ENCODE measurements around the gene ING5.

GRCh38 chr2:241701149-241701398 is 765 bp upstream of the ING5 start:
- TF ChIP-seq POLR2AphosphoS5 (IDR thresholded peaks at IDR 0.05; ENCODE audit: low read depth, low read length) = no peak
- TF ChIP-seq, protein P1, sequence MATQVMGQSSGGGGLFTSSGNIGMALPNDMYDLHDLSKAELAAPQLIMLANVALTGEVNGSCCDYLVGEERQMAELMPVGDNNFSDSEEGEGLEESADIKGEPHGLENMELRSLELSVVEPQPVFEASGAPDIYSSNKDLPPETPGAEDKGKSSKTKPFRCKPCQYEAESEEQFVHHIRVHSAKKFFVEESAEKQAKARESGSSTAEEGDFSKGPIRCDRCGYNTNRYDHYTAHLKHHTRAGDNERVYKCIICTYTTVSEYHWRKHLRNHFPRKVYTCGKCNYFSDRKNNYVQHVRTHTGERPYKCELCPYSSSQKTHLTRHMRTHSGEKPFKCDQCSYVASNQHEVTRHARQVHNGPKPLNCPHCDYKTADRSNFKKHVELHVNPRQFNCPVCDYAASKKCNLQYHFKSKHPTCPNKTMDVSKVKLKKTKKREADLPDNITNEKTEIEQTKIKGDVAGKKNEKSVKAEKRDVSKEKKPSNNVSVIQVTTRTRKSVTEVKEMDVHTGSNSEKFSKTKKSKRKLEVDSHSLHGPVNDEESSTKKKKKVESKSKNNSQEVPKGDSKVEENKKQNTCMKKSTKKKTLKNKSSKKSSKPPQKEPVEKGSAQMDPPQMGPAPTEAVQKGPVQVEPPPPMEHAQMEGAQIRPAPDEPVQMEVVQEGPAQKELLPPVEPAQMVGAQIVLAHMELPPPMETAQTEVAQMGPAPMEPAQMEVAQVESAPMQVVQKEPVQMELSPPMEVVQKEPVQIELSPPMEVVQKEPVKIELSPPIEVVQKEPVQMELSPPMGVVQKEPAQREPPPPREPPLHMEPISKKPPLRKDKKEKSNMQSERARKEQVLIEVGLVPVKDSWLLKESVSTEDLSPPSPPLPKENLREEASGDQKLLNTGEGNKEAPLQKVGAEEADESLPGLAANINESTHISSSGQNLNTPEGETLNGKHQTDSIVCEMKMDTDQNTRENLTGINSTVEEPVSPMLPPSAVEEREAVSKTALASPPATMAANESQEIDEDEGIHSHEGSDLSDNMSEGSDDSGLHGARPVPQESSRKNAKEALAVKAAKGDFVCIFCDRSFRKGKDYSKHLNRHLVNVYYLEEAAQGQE (IDR thresholded peaks at IDR 0.05; ENCODE audit: insufficient read depth in 1 of 2, low read depth in 2 of 2, low read length in 2 of 2) = no peak
- TF ChIP-seq SIN3A (IDR thresholded peaks at IDR 0.05; ENCODE audit: borderline replicate concordance, insufficient read depth, low read length) = no peak
- no peak for TF ChIP-seq TAF1 (IDR thresholded peaks at IDR 0.05; ENCODE audit: borderline replicate concordance, insufficient read depth, low read length)
- TF ChIP-seq FOXP2 (optimal IDR thresholded peaks at IDR 0.05; ENCODE audit: borderline replicate concordance, extremely low read depth, extremely low read length, insufficient read depth) = no peak
